Ectodermal cell (in vitro differentiated cells): ENCODE data around the gene MGAT1.
"Not testable (repeated sequence)": the region's sequence is repeated elsewhere in the genome, so short reads cannot be mapped to it uniquely, and the experiment has no call there.

Source experiments
- H3K27ac ChIP-seq: 2 replicates; pipeline ENCODE4 v1.7.0; 2013; ENCODE audit warnings: mild to moderate bottlenecking, low read depth, low read length; ENCODE audit not compliant: insufficient read depth, poor library complexity, severe bottlenecking
- H3K27me3 ChIP-seq: 2 replicates; pipeline ENCODE4 v1.7.0; 2013; ENCODE audit warnings: mild to moderate bottlenecking, low read length; ENCODE audit not compliant: insufficient read depth, control insufficient read depth, poor library complexity, severe bottlenecking
- H3K36me3 ChIP-seq: one replicate; pipeline ENCODE4 v1.7.0; 2013; ENCODE audit warnings: low read length; ENCODE audit not compliant: control insufficient read depth, insufficient read depth
- H3K4me1 ChIP-seq: one replicate; pipeline ENCODE4 v1.7.0; 2013; ENCODE audit warnings: low read length; ENCODE audit not compliant: control insufficient read depth, insufficient read depth
- H3K4me3 ChIP-seq: 2 replicates; pipeline ENCODE4 v1.7.0; 2013; ENCODE audit warnings: low read depth, low read length, control low read depth; ENCODE audit not compliant: insufficient read depth
- H3K9me3 ChIP-seq: 2 replicates; pipeline ENCODE4 v1.7.0; 2013; ENCODE audit warnings: mild to moderate bottlenecking, low read length, moderate library complexity; ENCODE audit not compliant: control insufficient read depth
- WGBS, 2 experiments: methylation state at CpG; one replicate each; pipeline ENCODE4 v1.1.7; 2013; ENCODE audit warnings: missing lambda C conversion rate in 2 of 2; 5-methylcytosine and 5-hydroxymethylcytosine counted together

MGAT1 gene

GRCh38 chr5:180785794-180786221 lies 16.8 kb downstream of the MGAT1 start:
- no peaks in the 10 kb centered on the region for H3K9me3 ChIP-seq
- peaks cover 32% of the 10 kb centered on the region for H3K4me1 ChIP-seq
- WGBS, 2 experiments = 9 to 14% methylated on average over 5 of the region's 5 CpGs
- no peaks in the 10 kb centered on the region for H3K27me3 ChIP-seq
- H3K27ac ChIP-seq = peak overlapping the region; percentile 72
- H3K4me3 ChIP-seq = no peak overlapping the region
- H3K36me3 ChIP-seq = no peaks in the 10 kb centered on the region

GRCh38 chr5:180785121-180785781 lies 17.4 kb downstream of the MGAT1 start:
- Histone ChIP-seq H3K9me3 (no peaks in the 10 kb centered on the region), H3K4me3 (no peak overlapping the region), H3K27ac (peak overlapping the region; percentile 72), H3K27me3 (no peaks in the 10 kb centered on the region), H3K4me1 (peaks cover 32% of the 10 kb centered on the region), H3K36me3 (no peaks in the 10 kb centered on the region)
- WGBS, 2 experiments = 61 to 67% methylated on average over 14 to 15 of the region's 15 CpGs

- Histone ChIP-seq H3K36me3 (no peaks in the 10 kb centered on the region), H3K9me3 (no peaks in the 10 kb centered on the region), H3K4me3 (no peak overlapping the region), H3K4me1 (peaks cover 32% of the 10 kb centered on the region), H3K27ac (no peak overlapping the region), H3K27me3 (no peaks in the 10 kb centered on the region)
- 68 to 69% methylated on average over 10 to 11 of the region's 13 CpGs for WGBS, 2 experiments
Measured at GRCh38 chr5:180784497-180785097, 18.0 kb downstream of the MGAT1 start.

- Histone ChIP-seq H3K9me3 (no peaks in the 10 kb centered on the region), H3K27ac (no peak overlapping the region), H3K4me1 (peaks cover 32% of the 10 kb centered on the region), H3K4me3 (no peak overlapping the region), H3K36me3 (no peaks in the 10 kb centered on the region), H3K27me3 (no peaks in the 10 kb centered on the region)
- WGBS, 2 experiments = 88 to 90% methylated on average over 12 of the region's 12 CpGs
Measured at GRCh38 chr5:180783340-180784052, 19.1 kb downstream of the MGAT1 start.

GRCh38 chr5:180782748-180783147 lies 19.9 kb downstream of the MGAT1 start:
- no peak overlapping the region for H3K4me3 ChIP-seq
- peaks cover 27% of the 10 kb centered on the region for H3K4me1 ChIP-seq
- no peak overlapping the region for H3K27ac ChIP-seq
- no peaks in the 10 kb centered on the region for H3K27me3 ChIP-seq
- no peaks in the 10 kb centered on the region for H3K9me3 ChIP-seq
- no peaks in the 10 kb centered on the region for H3K36me3 ChIP-seq
- 93 to 94% methylated on average over 2 of the region's 2 CpGs for WGBS, 2 experiments

- 80 to 82% methylated on average over 14 of the region's 14 CpGs for WGBS, 2 experiments
- not testable (repeated sequence) for H3K27ac ChIP-seq, H3K36me3 ChIP-seq, H3K27me3 ChIP-seq, H3K4me3 ChIP-seq, H3K9me3 ChIP-seq
- peaks cover 22% of the 10 kb centered on the region for H3K4me1 ChIP-seq
Measured at GRCh38 chr5:180781900-180782326, 20.7 kb downstream of the MGAT1 start.

GRCh38 chr5:180779985-180780610 lies 22.5 kb downstream of the MGAT1 start:
- Histone ChIP-seq H3K27ac (no peak overlapping the region), H3K36me3 (no peaks in the 10 kb centered on the region), H3K4me3 (no peak overlapping the region), H3K27me3 (no peaks in the 10 kb centered on the region), H3K4me1 (peaks cover 5% of the 10 kb centered on the region), H3K9me3 (no peaks in the 10 kb centered on the region)
- 83 to 85% methylated on average over 10 of the region's 10 CpGs for WGBS, 2 experiments

- Histone ChIP-seq H3K4me1 (no peaks in the 10 kb centered on the region), H3K4me3 (no peak overlapping the region), H3K27ac (no peak overlapping the region), H3K36me3 (no peaks in the 10 kb centered on the region), H3K27me3 (no peaks in the 10 kb centered on the region), H3K9me3 (no peaks in the 10 kb centered on the region)
- WGBS, 2 experiments = 94 to 98% methylated on average over 1 of the region's 1 CpG
Measured at GRCh38 chr5:180777475-180777874, 25.1 kb downstream of the MGAT1 start.

- no peaks in the 10 kb centered on the region for H3K27me3 ChIP-seq
- H3K9me3 ChIP-seq = no peaks in the 10 kb centered on the region
- H3K36me3 ChIP-seq = no peaks in the 10 kb centered on the region
- WGBS, 2 experiments = 80% methylated on average over 1 of the region's 1 CpG; no CpG with 5 or more reads in 1 of the 2 experiments
- H3K27ac ChIP-seq = no peak overlapping the region
- H3K4me3 ChIP-seq = no peak overlapping the region
- no peaks in the 10 kb centered on the region for H3K4me1 ChIP-seq
Measured at GRCh38 chr5:180776376-180776775, 26.2 kb downstream of the MGAT1 start.

GRCh38 chr5:180775624-180776023 lies 27.0 kb downstream of the MGAT1 start:
- Histone ChIP-seq H3K4me1 (no peaks in the 10 kb centered on the region), H3K4me3 (no peak overlapping the region), H3K27ac (no peak overlapping the region), H3K36me3 (no peaks in the 10 kb centered on the region), H3K27me3 (no peaks in the 10 kb centered on the region), H3K9me3 (no peaks in the 10 kb centered on the region)
- WGBS, 2 experiments = 88 to 91% methylated on average over 7 of the region's 7 CpGs
